Sigmoid colon (tissue), 4 donors: Measurements from ENCODE around the gene LIMS2.
A peak's percentile ranks its signal among the peaks of the same experiment; 100 is the strongest.

Experiments used
- EP300 ChIP-seq, 4 donors: sonication (generic); formaldehyde crosslinking; IDR thresholded peaks; one replicate each; pipeline ENCODE4 v1.6.1; 2017; ENCODE audit warnings: antibody characterized with exemption in 4 of 4
- POLR2A ChIP-seq, 2 donors: fragments of 450-650 bp; IDR thresholded peaks; one replicate each; pipeline ENCODE4 v1.6.1; 2016; ENCODE audit warnings: antibody characterized with exemption in 2 of 2, mild to moderate bottlenecking in 2 of 2, moderate library complexity in 2 of 2
- TF ChIP-seq, protein P1 (sequence below), 4 experiments: fragments of 450-650 bp in 3 of 4; fragments of 200-600 bp in 1 of 4; IDR thresholded peaks; one replicate each; pipeline ENCODE4 v1.5.1; 2016 to 2019; ENCODE audit warnings: antibody characterized with exemption in 4 of 4, mild to moderate bottlenecking in 3 of 4, moderate library complexity in 2 of 4

DNA sequence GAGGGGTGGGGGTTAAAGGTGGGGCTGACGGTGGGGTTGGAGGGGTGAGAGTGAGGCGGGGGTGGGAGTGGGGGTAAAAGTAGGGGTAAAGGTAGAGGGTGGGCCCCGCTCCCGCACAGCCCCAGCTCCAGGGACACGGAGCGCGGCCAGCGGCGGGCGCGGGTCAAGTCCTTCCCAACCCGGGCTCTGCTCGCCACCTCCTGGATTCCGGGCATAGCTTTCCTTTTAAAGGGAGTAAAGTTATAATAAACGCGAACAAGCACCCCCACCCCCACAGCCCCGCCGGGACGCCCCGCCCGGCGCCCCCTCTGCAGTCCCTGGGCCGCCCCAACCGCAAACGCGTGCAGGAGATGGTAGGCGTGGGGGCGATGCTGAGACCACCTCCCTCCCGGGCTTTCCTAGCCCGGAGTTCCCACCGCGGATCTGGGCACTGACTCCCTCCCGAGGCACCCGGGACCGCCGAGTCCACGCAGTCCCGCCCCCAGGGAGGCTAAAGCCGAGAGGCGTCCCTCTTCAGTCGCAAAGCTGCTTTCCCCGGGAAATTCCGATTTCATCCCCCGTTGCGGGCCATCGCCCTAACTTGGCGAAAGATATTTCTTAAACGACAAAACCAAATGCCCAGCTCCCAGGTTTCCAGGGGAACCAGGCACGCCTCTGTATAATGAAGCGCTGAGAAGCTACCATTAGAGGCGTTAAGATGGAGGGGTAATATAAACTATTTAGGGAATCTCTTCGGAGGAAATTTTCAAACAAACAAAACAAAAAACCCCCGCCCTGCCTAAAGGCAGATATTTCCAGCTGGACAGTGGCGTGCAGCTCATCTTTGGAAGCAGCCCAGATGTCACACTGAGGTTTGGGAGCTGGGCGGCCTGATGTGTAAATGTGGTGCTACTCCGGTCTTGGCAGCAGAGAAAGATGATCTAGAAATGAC is at the start of gene LIMS2:
- TF ChIP-seq, protein P1, sequence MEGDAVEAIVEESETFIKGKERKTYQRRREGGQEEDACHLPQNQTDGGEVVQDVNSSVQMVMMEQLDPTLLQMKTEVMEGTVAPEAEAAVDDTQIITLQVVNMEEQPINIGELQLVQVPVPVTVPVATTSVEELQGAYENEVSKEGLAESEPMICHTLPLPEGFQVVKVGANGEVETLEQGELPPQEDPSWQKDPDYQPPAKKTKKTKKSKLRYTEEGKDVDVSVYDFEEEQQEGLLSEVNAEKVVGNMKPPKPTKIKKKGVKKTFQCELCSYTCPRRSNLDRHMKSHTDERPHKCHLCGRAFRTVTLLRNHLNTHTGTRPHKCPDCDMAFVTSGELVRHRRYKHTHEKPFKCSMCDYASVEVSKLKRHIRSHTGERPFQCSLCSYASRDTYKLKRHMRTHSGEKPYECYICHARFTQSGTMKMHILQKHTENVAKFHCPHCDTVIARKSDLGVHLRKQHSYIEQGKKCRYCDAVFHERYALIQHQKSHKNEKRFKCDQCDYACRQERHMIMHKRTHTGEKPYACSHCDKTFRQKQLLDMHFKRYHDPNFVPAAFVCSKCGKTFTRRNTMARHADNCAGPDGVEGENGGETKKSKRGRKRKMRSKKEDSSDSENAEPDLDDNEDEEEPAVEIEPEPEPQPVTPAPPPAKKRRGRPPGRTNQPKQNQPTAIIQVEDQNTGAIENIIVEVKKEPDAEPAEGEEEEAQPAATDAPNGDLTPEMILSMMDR (IDR thresholded peaks at IDR 0.05): no peak
- TF ChIP-seq POLR2A (IDR thresholded peaks at IDR 0.05) (no peak), EP300 (IDR thresholded peaks at IDR 0.05) (peak in 1 of 4 donors; percentile 6)
